ENCODE results near the gene WDFY2. TPM values are rescaled to one million over a fixed set of nuclear protein-coding genes. Genes with fewer than 3 reads are reported as not detected.
A peak's percentile ranks its signal among the peaks of the same experiment; 100 is the strongest.

WDFY2 gene
- total and polyA plus RNA-seq, 2 of the 13 experiments (the other 11 are each of a cell fraction or from before 2014, with no cell fraction given) = 22.6 to 27.0 TPM

- TF ChIP-seq TAF15 (IDR thresholded peaks at IDR 0.05; ENCODE audit: low read depth, low read length, poor library complexity, severe bottlenecking) = no peak
- no peak for TF ChIP-seq KDM5B (CRISPR knock-in tag; IDR thresholded peaks at IDR 0.05; ENCODE audit: borderline replicate concordance)
- TF ChIP-seq MXD3 (CRISPR knock-in tag; IDR thresholded peaks at IDR 0.05) = no peak
- TF ChIP-seq FOXK1 (CRISPR knock-in tag; IDR thresholded peaks at IDR 0.05; ENCODE audit: borderline replicate concordance, low read depth) = peak; percentile 75; the same call in 1 of the 2 replicates
- TF ChIP-seq ZFP36 (IDR thresholded peaks at IDR 0.05; ENCODE audit: borderline replicate concordance, low read depth, low read length, partially characterized antibody) = no peak
- TF ChIP-seq HMGA1 (CRISPR knock-in tag; conservative IDR thresholded peaks at IDR 0.05) = no peak
- TF ChIP-seq REST (IDR thresholded peaks at IDR 0.05; ENCODE audit: borderline replicate concordance in 1 of 2, low read depth in 1 of 2, low read length in 2 of 2) = peak in 1 of 2 experiments; percentile 41; a peak in 2 of 4 replicates
- TF ChIP-seq TBL1XR1 (IDR thresholded peaks at IDR 0.05; ENCODE audit: borderline replicate concordance, low read length, partially characterized antibody) = peak; percentile 87
- peak; percentile 58; the same call in 1 of the 2 replicates for TF ChIP-seq TFDP2 (CRISPR knock-in tag; IDR thresholded peaks at IDR 0.05)
- peak; percentile 51; the same call in 1 of the 2 replicates for TF ChIP-seq KMT2A (CRISPR knock-in tag; IDR thresholded peaks at IDR 0.05)
- TF ChIP-seq TOE1 (CRISPR knock-in tag; IDR thresholded peaks at IDR 0.05) = 0 out of 2 replicates have a peak, but pooled peaks have one; percentile 32
- TF ChIP-seq RBAK (CRISPR knock-in tag; IDR thresholded peaks at IDR 0.05) = 0 out of 2 replicates have a peak, but pooled peaks have one; percentile 32
- no peak for TF ChIP-seq RBM22 (optimal IDR thresholded peaks at IDR 0.05; ENCODE audit: low read length)
- no peak for TF ChIP-seq CTCF (CRISPR knock-in tag; IDR thresholded peaks at IDR 0.05)
- peak; percentile 97 for TF ChIP-seq ZNF609 (CRISPR knock-in tag; IDR thresholded peaks at IDR 0.05; ENCODE audit: borderline replicate concordance)
- no peak for TF ChIP-seq DNMT1 (CRISPR knock-in tag; IDR thresholded peaks at IDR 0.05)
- no peak for TF ChIP-seq ZNF605 (CRISPR knock-in tag; IDR thresholded peaks at IDR 0.05)
These were observed 52.2 kb downstream of the WDFY2 start (continued) for GRCh38 chr13:51636349-51636890.

Measured in HepG2 (cell line).